Measurements from ENCODE around the gene LASP1NB.

GRCh38 chr17:38881600-38882191 lies 43.7 kb upstream of the LASP1NB start:
- no peak for TF ChIP-seq ZNF70 (CRISPR knock-in tag; IDR thresholded peaks at IDR 0.05)
- no peak for TF ChIP-seq TCF4 (CRISPR knock-in tag; IDR thresholded peaks at IDR 0.05; ENCODE audit: borderline replicate concordance)
- no peak for TF ChIP-seq ZFP30 (CRISPR knock-in tag; IDR thresholded peaks at IDR 0.05)
